Measurements from ENCODE around the gene VSIR.

The VSIR gene

DNA sequence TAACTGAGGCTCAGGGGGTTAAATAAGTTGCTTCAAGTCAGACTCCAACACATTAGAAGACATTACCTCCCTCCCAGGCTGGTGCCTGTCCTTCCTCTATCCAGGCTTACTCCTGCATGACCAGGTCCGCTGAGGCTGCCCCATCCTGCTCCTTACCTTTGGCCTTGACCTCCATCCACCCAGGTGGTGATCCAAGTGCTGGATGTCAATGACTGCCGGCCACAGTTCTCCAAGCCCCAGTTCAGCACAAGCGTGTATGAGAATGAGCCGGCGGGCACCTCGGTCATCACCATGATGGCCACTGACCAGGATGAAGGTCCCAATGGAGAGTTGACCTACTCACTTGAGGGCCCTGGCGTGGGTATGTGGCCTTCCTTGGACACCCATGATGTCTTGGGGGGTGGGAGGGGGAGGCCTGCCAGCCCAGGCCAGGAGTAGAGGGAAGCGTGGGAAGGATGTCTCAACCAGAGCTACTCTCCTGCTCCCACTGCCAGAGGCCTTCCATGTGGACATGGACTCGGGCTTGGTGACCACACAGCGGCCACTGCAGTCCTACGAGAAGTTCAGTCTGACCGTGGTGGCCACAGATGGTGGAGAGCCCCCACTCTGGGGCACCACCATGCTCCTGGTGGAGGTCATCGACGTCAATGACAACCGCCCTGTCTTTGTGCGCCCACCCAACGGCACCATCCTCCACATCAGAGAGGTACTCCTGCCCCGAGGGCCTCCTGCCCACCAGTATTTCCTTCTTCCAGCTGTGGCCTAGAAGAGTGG is 29.6 kb upstream of the VSIR start:
- H3K9me3 ChIP-seq (ENCODE audit: severe bottlenecking), result no peaks in the 10 kb centered on the region
- H3K27ac ChIP-seq (ENCODE audit: poor library complexity, severe bottlenecking), result no peak overlapping the region
- ATAC-seq (ENCODE audit: low read depth), result no peak
- DNase-seq (ENCODE audit: low spot score), result no peak
- H3K4me1 ChIP-seq (ENCODE audit: insufficient read depth, poor library complexity, severe bottlenecking), result no peaks in the 10 kb centered on the region
- H3K36me3 ChIP-seq (ENCODE audit: low read depth), result no peaks in the 10 kb centered on the region
- no peaks in the 10 kb centered on the region for H3K27me3 ChIP-seq (ENCODE audit: insufficient read depth, poor library complexity, severe bottlenecking)
- H3K4me3 ChIP-seq (ENCODE audit: severe bottlenecking), result no peak overlapping the region
- TF ChIP-seq, protein P1, sequence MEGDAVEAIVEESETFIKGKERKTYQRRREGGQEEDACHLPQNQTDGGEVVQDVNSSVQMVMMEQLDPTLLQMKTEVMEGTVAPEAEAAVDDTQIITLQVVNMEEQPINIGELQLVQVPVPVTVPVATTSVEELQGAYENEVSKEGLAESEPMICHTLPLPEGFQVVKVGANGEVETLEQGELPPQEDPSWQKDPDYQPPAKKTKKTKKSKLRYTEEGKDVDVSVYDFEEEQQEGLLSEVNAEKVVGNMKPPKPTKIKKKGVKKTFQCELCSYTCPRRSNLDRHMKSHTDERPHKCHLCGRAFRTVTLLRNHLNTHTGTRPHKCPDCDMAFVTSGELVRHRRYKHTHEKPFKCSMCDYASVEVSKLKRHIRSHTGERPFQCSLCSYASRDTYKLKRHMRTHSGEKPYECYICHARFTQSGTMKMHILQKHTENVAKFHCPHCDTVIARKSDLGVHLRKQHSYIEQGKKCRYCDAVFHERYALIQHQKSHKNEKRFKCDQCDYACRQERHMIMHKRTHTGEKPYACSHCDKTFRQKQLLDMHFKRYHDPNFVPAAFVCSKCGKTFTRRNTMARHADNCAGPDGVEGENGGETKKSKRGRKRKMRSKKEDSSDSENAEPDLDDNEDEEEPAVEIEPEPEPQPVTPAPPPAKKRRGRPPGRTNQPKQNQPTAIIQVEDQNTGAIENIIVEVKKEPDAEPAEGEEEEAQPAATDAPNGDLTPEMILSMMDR (IDR thresholded peaks at IDR 0.05; ENCODE audit: poor library complexity, severe bottlenecking), result no peak

DNA sequence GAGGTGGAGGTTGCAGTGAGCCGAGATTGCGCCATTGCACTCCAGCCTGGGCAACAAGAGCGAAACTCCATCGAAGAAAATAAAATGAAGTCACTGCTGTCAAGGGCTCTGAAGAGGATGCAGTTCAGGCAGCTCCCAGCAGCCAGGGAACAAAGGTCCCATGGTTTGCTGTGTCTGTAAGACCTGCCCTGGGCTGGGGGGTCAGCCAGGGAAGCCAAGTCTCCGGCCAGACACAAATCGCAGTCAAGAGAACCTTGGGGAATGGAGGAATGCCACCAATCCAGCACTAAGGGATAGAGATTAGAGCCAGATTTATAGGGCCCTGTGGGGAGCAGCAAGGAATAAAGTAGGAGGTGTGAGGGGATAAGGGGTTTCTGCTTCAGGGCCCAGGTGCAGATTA is 28.9 kb upstream of the VSIR start:
- Histone ChIP-seq H3K27ac (ENCODE audit: poor library complexity, severe bottlenecking) (no peak overlapping the region), H3K4me1 (ENCODE audit: insufficient read depth, poor library complexity, severe bottlenecking) (no peaks in the 10 kb centered on the region), H3K36me3 (ENCODE audit: low read depth) (no peaks in the 10 kb centered on the region), H3K4me3 (ENCODE audit: severe bottlenecking) (no peak overlapping the region), H3K27me3 (ENCODE audit: insufficient read depth, poor library complexity, severe bottlenecking) (no peaks in the 10 kb centered on the region), H3K9me3 (ENCODE audit: severe bottlenecking) (no peaks in the 10 kb centered on the region)
- TF ChIP-seq, protein P1 (IDR thresholded peaks at IDR 0.05; ENCODE audit: poor library complexity, severe bottlenecking), result no peak
- DNase-seq (ENCODE audit: low spot score) (no peak), ATAC-seq (ENCODE audit: low read depth) (no peak)

DNA sequence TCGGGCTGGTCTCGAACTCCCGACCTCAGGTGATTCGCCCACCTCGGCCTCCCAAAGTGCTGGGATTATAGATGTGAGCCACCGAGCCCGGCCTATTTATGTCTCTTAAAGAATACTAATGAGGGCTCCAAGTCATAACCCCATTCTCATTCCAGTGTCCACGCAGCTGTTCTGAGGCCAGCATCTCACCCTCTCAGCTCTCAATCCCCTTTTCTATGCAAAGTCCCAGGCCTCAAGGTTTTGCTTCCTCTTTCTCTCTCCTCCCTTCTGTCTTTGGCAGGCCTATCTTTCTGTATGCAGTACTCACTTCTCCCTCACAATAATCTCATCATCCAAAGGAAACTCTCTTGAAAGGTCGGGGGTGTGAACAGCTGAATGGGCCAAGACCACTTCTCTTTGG is 28.0 kb upstream of the VSIR start:
- no peaks in the 10 kb centered on the region for H3K27me3 ChIP-seq (ENCODE audit: insufficient read depth, poor library complexity, severe bottlenecking)
- no peak for ATAC-seq (ENCODE audit: low read depth)
- TF ChIP-seq, protein P1 (IDR thresholded peaks at IDR 0.05; ENCODE audit: poor library complexity, severe bottlenecking), result no peak
- H3K27ac ChIP-seq (ENCODE audit: poor library complexity, severe bottlenecking), result no peak overlapping the region
- no peaks in the 10 kb centered on the region for H3K36me3 ChIP-seq (ENCODE audit: low read depth)
- no peak for DNase-seq (ENCODE audit: low spot score)
- no peak overlapping the region for H3K4me3 ChIP-seq (ENCODE audit: severe bottlenecking)
- H3K9me3 ChIP-seq (ENCODE audit: severe bottlenecking), result no peaks in the 10 kb centered on the region
- H3K4me1 ChIP-seq (ENCODE audit: insufficient read depth, poor library complexity, severe bottlenecking), result no peaks in the 10 kb centered on the region

DNA sequence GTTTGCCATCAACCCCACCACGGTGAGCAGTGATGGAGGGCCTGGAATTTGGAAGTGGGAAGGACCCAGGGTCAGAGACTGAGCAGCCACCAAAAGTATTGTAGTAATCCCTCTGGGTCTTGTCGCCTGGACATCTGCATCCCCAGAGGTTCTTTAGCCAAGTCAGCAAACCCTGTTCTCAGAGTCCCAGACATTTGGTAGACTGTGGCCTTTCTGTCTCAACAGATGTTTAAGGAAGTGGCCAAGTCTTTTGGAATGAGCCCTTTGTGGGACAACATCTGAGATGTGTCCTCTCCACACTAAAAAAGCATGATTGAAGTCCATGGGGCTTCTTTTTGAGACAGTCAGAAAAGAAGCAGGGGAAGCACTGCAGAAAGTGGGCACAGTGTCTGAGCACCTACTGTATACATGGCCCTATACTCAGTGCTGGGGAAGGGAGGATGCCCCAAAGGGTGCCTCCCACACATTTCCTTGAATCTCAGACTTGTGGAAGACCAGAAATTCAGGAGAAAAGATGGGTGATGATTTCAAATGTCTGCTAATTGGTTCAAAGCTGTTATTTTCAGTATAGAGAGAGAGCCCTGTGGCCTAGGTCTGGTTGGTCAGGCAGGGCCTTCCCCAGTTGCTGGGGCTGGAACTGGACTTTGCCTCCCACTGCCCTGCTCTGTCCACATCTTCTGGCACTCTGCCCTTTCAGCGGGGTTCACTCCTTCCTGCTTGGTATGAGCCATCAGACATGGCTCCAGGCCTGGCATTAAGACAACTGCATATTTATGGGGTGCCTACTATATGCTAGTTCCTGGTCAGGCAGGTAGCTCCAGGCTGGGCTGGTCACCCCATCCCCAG is 26.5 kb upstream of the VSIR start:
- ATAC-seq (ENCODE audit: low read depth) (no peak), DNase-seq (ENCODE audit: low spot score) (no peak)
- H3K9me3 ChIP-seq (ENCODE audit: severe bottlenecking), result no peaks in the 10 kb centered on the region
- no peak overlapping the region for H3K4me3 ChIP-seq (ENCODE audit: severe bottlenecking)
- no peaks in the 10 kb centered on the region for H3K4me1 ChIP-seq (ENCODE audit: insufficient read depth, poor library complexity, severe bottlenecking)
- H3K27me3 ChIP-seq (ENCODE audit: insufficient read depth, poor library complexity, severe bottlenecking), result no peaks in the 10 kb centered on the region
- TF ChIP-seq, protein P1 (IDR thresholded peaks at IDR 0.05; ENCODE audit: poor library complexity, severe bottlenecking), result no peak
- H3K36me3 ChIP-seq (ENCODE audit: low read depth), result no peaks in the 10 kb centered on the region
- H3K27ac ChIP-seq (ENCODE audit: poor library complexity, severe bottlenecking), result no peak overlapping the region
